ENCODE data around the gene C2orf78. TPM values are rescaled to one million over a fixed set of nuclear protein-coding genes. Genes with fewer than 3 reads are reported as not detected.

Gene C2orf78
- total and polyA plus RNA-seq, 2 of the 4 experiments (the other 2 are of a cell fraction): 0.03 TPM; not detected in 1

- H2BK120ac ChIP-seq (ENCODE audit: low read depth, low read length): no peak overlapping the region
- ChIA-PET POLR2A (ENCODE audit: unreplicated experiment) (no interaction called here), CTCF (no interaction called here)
- no peak overlapping the region for H3K4me2 ChIP-seq (ENCODE audit: low read depth, low read length)
- in situ Hi-C loops (cut with MboI; ENCODE audit: low sequenced_read_pairs): no loop called here
- H2AK5ac ChIP-seq (ENCODE audit: low read depth, low read length): no peak overlapping the region
- H2BK20ac ChIP-seq (ENCODE audit: low read depth, low read length): no peak overlapping the region
- no peak overlapping the region for H3K18ac ChIP-seq (ENCODE audit: low read depth, low read length)
- no peak overlapping the region for H3K27ac ChIP-seq (ENCODE audit: insufficient read depth, low read length)
- no peaks in the 10 kb centered on the region for H3K9me3 ChIP-seq (ENCODE audit: control insufficient read depth, insufficient read depth, low read length)
- H3K23ac ChIP-seq (ENCODE audit: low read depth, low read length): no peak overlapping the region
- BruUV-seq (replicated peaks): no TSS peak
- no CpG with 5 or more reads among the region's 3 CpGs for WGBS, 2 experiments (ENCODE audit: extremely low coverage in 2 of 2, insufficient read length in 1 of 2)
- no peak overlapping the region for H2AK9ac ChIP-seq (replicated peaks; ENCODE audit: low read depth, low read length, poor library complexity)
- H4K8ac ChIP-seq (ENCODE audit: low read depth in 2 of 2, low read length in 2 of 2): no peak overlapping the region
- no peak overlapping the region for H3K14ac ChIP-seq (replicated peaks; ENCODE audit: low read depth, low read length)
- H4K91ac ChIP-seq (ENCODE audit: insufficient read depth, low read depth, low read length): no peak overlapping the region
- no peaks in the 10 kb centered on the region for H3K79me1 ChIP-seq (ENCODE audit: low read depth in 1 of 2, low read length in 2 of 2)
- no peak overlapping the region for H4K5ac ChIP-seq (ENCODE audit: low read depth, low read length)
- H2BK15ac ChIP-seq (ENCODE audit: low read depth, low read length): no peak overlapping the region
- DNase-seq (no peak), ATAC-seq (ENCODE audit: low read depth) (no peak)
- intact Hi-C loops (cut with micrococcal nuclease): no loop called here
- no peak overlapping the region for H2BK5ac ChIP-seq (ENCODE audit: low read depth, low read length, poor library complexity, severe bottlenecking)
- no peaks in the 10 kb centered on the region for H3K27me3 ChIP-seq (ENCODE audit: control insufficient read depth, insufficient read depth, low read length)
- no peaks in the 10 kb centered on the region for H3K9me1 ChIP-seq (ENCODE audit: insufficient read depth, low read length)
- TF ChIP-seq, protein P1, sequence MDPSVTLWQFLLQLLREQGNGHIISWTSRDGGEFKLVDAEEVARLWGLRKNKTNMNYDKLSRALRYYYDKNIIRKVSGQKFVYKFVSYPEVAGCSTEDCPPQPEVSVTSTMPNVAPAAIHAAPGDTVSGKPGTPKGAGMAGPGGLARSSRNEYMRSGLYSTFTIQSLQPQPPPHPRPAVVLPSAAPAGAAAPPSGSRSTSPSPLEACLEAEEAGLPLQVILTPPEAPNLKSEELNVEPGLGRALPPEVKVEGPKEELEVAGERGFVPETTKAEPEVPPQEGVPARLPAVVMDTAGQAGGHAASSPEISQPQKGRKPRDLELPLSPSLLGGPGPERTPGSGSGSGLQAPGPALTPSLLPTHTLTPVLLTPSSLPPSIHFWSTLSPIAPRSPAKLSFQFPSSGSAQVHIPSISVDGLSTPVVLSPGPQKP (IDR thresholded peaks at IDR 0.05; ENCODE audit: borderline replicate concordance, low read depth, low read length): no peak
- no peak for TF ChIP-seq BHLHE40 (IDR thresholded peaks at IDR 0.05; ENCODE audit: low read depth, low read length)
- no peak for TF ChIP-seq FOS (IDR thresholded peaks at IDR 0.05; ENCODE audit: low read depth, low read length)
- no peak for TF ChIP-seq SMC3 (IDR thresholded peaks at IDR 0.05; ENCODE audit: low read depth, low read length)
- no peak for TF ChIP-seq POLR2A (IDR thresholded peaks at IDR 0.05; ENCODE audit: low read depth, low read length)
- TF ChIP-seq MAFK (IDR thresholded peaks at IDR 0.05; ENCODE audit: low read depth, low read length): no peak
- TF ChIP-seq RCOR1 (IDR thresholded peaks at IDR 0.05; ENCODE audit: insufficient replicate concordance, low read length): no peak
- no peak for TF ChIP-seq MXI1 (IDR thresholded peaks at IDR 0.05; ENCODE audit: borderline replicate concordance, low read depth, low read length)
- no peak for TF ChIP-seq NFE2L2 (IDR thresholded peaks at IDR 0.05; ENCODE audit: low read depth, low read length)
- TF ChIP-seq, protein P2, sequence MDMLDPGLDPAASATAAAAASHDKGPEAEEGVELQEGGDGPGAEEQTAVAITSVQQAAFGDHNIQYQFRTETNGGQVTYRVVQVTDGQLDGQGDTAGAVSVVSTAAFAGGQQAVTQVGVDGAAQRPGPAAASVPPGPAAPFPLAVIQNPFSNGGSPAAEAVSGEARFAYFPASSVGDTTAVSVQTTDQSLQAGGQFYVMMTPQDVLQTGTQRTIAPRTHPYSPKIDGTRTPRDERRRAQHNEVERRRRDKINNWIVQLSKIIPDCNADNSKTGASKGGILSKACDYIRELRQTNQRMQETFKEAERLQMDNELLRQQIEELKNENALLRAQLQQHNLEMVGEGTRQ (IDR thresholded peaks at IDR 0.05; ENCODE audit: low read depth, low read length): no peak
- no peak for TF ChIP-seq RFX5 (IDR thresholded peaks at IDR 0.05; ENCODE audit: low read depth, low read length)
- TF ChIP-seq CTCF (conservative IDR thresholded peaks at IDR 0.05; ENCODE audit: low read depth, low read length): no peak
- TF ChIP-seq RAD21 (IDR thresholded peaks at IDR 0.05; ENCODE audit: low read length): no peak
- H3K4me3 ChIP-seq (ENCODE audit: insufficient read depth, low read depth, low read length): no peak overlapping the region
- H3K36me3 ChIP-seq (ENCODE audit: control insufficient read depth, insufficient read depth, low read length): peaks cover 18% of the 10 kb centered on the region
- no peak overlapping the region for H2AFZ ChIP-seq (replicated peaks; ENCODE audit: low read length, poor library complexity)
- no peaks in the 10 kb centered on the region for H4K20me1 ChIP-seq (ENCODE audit: insufficient read depth, low read length)
- H3K4ac ChIP-seq (ENCODE audit: low read depth, low read length): no peak overlapping the region
- H3K4me1 ChIP-seq (ENCODE audit: control insufficient read depth, insufficient read depth, low read length): no peaks in the 10 kb centered on the region
- H3K56ac ChIP-seq (ENCODE audit: extremely low read depth, insufficient read depth, low read length): no peak overlapping the region
- dilution Hi-C loops (cut with HindIII; ENCODE audit: low sequenced_read_pairs, unreplicated experiment): no loop called here
- no peak overlapping the region for H3K9ac ChIP-seq (ENCODE audit: low read depth, low read length)
Measured at GRCh38 chr2:73746877-73747208, 37.1 kb upstream of the C2orf78 start.

Measured in IMR-90 (cell line).